ENCODE measurements around the gene DDR2. TPM values are rescaled to one million over a fixed set of nuclear protein-coding genes. Genes with fewer than 3 reads are reported as not detected.
A peak's percentile ranks its signal among the peaks of the same experiment; 100 is the strongest.

The DDR2 gene
- total RNA-seq, 1 donor from 2014 or later: 2.9 TPM

GRCh38 chr1:162699366-162699765 lies 67.1 kb downstream of the DDR2 start:
- no peak for ATAC-seq

GRCh38 chr1:162700131-162700530 lies 67.9 kb downstream of the DDR2 start:
- ATAC-seq: no peak

DNA sequence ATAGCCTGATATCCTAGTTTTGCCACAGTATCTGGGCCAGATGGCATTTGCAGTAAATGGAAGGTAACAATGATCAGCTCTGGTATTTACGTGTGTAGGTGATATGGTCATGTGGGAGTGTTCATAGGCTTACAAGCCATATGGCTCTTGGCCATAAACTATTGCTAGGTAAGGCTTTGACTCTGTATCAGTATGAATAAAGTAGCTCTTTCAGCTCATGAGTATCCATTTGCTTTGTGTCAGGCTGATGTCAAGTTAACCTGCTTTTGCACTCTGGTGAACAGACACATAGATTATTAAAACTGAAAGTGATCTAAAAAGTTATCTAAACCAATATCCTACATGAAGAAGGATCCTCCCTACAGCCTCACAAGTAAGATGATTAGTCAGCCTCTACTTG lies 69.0 kb downstream of the DDR2 start:
- no peak for ATAC-seq

DNA sequence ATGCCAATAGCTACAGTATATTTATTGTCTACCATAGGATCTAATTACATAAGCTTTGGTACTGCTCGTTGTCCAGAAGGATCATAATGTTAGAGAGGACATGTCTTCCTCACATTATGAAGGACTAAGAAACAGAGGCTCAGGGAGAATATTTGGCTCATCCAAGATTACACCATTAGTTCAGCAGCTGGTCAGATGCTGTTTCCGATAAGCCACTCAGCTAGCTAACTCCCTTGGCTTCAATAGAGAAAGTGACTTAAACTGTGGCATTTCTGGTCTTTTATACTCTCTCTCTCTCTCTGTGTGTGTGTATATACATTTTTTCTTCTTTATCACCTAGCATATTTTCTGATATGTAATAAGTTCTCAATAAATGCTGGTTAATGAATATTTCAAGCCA lies 70.4 kb downstream of the DDR2 start:
- no peak for ATAC-seq

GRCh38 chr1:162703708-162704107 lies 71.4 kb downstream of the DDR2 start:
- ATAC-seq: no peak

- no peak for ATAC-seq
Measured at GRCh38 chr1:162704673-162705424, 72.6 kb downstream of the DDR2 start.

DNA sequence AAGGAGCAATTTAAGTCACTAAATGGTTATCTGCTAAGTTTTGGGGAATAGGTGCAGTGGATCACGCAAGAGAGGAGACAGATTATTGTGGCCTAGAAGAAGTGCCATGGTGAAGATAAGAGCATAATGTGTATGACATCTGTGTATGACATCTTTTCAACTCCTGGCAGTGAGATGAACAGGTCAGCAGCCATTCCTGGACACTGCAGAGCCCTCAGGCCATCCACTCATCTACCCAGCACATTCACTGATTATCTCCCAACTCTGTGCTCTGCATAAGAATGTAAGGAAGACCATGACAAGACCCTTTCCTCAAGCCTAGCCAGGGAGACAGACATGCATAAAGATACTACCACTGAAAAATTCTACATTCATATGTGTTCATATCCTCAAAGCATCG lies 73.7 kb downstream of the DDR2 start:
- ATAC-seq: no peak

DNA sequence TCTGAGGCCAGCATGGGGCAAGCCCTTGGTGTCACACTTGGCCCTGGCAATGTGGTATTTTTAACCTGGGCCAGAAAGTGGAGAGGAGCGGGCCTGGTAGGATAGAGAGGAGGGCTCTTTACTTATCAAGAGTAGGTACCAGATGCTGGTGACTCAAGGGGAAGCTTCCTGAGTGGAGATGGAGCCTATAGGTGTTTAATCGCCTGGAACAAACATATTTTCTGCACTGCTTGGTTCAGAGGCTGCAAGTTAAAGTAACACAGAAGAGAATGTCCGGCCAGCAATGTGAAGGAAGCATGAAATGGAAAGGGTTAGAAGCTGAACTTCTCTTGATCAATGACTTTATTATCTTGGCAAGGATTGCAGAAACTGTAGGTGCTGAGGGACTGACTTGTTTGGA lies 74.3 kb downstream of the DDR2 start:
- no peak for ATAC-seq

- ATAC-seq: no peak
Measured at GRCh38 chr1:162708286-162708685, 76.0 kb downstream of the DDR2 start.

DNA sequence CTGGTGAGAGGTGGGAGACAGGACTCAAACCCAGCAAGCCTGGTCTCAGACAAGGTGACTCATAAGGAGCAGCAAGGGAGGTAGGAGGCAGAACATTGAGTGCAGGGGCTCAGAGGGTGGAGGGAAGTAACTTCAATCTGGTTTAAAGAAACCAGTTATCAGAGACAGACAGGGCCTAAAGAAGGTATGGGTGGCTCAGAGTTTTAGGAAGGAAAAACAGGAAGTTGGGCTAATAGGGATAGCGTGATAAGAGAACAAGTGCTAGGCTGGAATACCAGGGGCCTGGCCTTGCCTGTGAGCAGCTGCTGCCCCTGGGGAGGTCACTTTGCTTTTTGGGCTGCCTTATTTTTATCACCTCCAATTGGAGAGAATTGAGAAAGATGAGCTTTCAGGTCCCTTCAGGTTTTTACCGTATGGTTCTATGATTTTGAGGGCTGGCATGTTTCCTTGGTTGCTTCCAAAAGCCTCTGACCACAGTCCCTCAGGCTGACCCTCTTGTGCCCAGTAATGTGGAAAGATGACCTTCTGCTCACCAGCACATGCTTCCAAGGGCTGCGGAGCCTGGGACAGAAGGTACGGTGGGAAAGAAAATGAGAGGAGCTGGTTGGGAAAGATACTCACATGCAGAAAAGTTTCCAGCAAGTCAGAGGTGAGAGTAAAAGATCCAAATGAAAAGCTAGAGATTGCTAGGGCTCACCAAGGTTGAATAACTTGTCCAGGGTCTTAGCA lies 77.0 kb downstream of the DDR2 start:
- no peak for ATAC-seq

DNA sequence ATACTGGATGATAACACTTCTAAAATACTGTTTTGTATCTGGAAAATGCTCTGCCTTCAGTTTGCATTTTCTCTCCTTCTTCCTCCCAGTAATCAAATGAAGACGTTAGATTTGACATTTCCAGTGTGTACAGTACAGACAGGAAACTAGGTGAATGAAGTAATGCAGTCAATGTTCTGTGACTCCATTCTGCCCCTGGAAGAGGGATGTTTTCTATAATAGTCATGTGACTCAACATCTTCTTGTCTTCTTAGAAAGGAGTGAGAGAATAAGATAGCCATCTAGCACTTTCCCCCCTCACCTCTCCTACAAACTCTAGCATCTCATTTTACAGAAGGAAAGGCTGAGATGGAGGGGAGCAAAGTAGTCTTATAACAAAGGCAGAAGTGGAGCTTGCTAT lies 77.6 kb downstream of the DDR2 start:
- no peak for ATAC-seq

GRCh38 chr1:162710345-162710744 lies 78.1 kb downstream of the DDR2 start:
- no peak for ATAC-seq

GRCh38 chr1:162710780-162711465 lies 78.7 kb downstream of the DDR2 start:
- ATAC-seq: no peak

- no peak for ATAC-seq
Measured at GRCh38 chr1:162712317-162713029, 80.2 kb downstream of the DDR2 start.

- no peak for ATAC-seq
Measured at GRCh38 chr1:162716123-162716522, 83.9 kb downstream of the DDR2 start.

GRCh38 chr1:162716552-162716951 lies 84.3 kb downstream of the DDR2 start:
- ATAC-seq: no peak

GRCh38 chr1:162717548-162718184 lies 85.4 kb downstream of the DDR2 start:
- ATAC-seq: no peak

- peak; percentile 42 for ATAC-seq
Measured at GRCh38 chr1:162719678-162720077, 87.4 kb downstream of the DDR2 start.

DNA sequence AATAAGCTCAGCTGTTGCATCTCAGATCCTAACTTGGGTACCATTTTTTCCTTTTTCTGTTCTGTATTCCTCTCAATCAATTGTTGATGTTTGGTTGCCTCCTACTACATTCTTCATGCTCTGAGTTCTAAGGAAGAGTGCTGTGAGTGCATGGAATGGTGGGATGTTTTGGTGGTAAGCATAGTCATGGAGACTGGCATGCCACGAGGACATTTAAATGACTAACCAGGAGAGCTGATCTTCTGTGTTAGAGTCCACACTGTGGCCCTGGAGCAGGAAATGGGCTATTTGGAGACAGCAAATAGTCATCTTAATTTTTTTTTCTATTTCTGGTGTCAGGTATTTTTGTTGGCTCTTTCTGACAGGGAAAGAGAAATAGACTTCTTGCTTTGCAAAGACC lies 88.7 kb downstream of the DDR2 start:
- no peak for ATAC-seq

DNA sequence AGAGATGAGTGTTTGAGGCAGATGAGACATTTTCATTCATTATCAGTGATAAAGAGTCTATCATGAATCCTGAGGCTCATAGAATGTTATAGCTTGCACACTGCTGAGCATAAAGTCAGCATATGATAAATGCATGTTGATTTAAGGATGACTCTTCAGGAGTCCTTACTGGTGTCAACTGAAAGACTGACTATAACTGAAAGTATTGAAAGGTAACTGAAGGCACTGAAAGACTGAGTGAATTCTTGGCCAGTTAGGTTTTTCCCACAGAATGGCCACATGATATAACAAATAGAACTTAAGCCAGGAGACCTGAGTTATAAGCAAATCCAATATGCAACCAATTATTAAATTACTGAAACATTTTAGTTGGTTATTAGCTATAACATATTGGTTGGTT lies 89.2 kb downstream of the DDR2 start:
- ATAC-seq: no peak

GRCh38 chr1:162722036-162722435 lies 89.8 kb downstream of the DDR2 start:
- ATAC-seq: no peak

DNA sequence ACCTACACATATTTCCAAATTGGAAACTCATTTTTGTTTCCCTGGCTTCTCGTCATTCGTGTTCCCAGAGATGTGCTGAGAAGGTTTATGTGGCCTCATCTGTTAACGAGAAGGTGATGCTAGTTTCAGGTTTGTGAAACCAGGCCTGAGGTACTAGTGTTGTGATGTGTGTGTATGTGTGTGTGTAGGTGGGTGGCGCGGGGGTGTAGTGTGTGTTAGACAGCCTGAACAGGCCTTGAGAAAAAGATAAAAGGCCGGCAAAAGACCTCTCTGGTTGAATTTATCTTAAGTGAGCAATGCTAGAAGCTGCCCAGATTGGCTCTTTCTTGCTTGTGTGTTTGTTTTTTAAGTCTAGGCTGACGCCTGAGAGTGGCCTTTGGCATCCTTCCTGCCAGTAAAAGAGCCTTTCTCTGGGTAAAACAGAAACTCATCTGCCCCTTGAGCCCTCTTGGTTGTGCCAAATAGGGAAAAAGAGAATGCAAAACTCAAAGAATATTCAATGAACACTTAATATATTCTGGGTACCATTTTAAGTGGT lies 92.4 kb downstream of the DDR2 start:
- ATAC-seq: no peak
